ENCODE data around the gene ZNF407.

The ZNF407 gene

DNA sequence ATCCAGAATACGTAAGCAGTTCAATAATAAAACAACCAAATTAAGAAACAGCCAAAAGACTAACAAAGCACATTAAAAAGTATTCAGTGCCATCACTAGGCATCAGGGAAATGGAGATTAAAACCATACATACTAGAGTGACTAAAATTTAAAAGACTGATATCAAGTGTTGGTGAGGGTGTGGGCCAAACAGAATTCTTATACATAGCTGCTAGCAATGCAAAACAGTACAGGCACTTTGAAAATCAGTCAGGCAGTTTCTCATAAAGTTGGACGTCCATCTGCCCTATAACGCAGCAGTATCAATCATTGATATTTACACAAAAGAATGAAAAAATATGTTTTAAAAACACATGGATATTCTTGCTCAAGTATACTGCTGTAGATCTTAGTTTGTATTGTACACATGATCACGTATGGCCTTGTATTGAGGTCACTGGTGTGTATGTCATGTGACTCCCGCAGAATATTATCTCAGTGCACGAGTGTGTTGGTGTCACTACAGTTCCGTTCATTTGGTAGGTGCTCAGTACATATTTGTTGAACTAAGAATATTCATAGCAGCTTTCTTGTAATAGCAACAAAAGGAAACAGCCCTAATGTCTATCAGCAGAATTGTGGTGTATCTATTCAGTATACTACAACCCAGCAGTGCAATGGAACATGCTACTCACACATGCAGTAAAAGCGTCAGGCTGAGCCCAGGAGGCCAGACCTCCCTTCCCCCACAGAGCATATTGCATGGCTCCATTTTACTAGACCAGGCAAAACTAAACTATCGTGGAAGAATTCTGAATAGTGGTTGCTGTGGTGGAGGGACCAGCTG lies 28.6 kb downstream of the ZNF407 start:
- H3K36me3 ChIP-seq: no peaks in the 10 kb centered on the region
- no peak overlapping the region for H3K4me3 ChIP-seq (ENCODE audit: low read depth, low read length)
- TF ChIP-seq CTCF (IDR thresholded peaks at IDR 0.05; ENCODE audit: low read depth, low read length): no peak
- H3K9me3 ChIP-seq: no peaks in the 10 kb centered on the region
- no peaks in the 10 kb centered on the region for H3K27me3 ChIP-seq
- DNase-seq: no peak
- H3K4me1 ChIP-seq: no peaks in the 10 kb centered on the region

DNA sequence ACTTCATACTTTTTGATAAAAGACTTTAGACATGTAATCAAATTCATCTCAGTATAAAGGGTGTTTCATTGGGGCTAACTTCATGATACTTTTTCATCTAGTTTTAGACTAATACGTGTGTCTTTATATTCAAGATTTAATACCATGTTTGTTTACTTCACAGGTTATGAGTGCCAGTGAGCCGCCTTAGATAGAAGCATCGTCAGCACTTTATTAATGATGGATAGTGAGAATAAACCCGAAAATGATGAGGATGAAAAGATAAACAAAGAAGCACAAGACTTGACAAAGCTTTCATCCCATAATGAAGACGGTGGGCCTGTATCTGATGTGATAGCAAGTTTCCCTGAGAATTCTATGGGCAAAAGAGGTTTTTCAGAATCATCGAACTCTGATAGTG lies 33.1 kb downstream of the ZNF407 start:
- H3K4me3 ChIP-seq (ENCODE audit: low read depth, low read length): no peak overlapping the region
- H3K4me1 ChIP-seq: no peaks in the 10 kb centered on the region
- H3K36me3 ChIP-seq: no peaks in the 10 kb centered on the region
- TF ChIP-seq CTCF (IDR thresholded peaks at IDR 0.05; ENCODE audit: low read depth, low read length): no peak
- no peaks in the 10 kb centered on the region for H3K9me3 ChIP-seq
- H3K27me3 ChIP-seq: no peaks in the 10 kb centered on the region
- DNase-seq: no peak

GRCh38 chr18:74631212-74631611 lies 33.5 kb downstream of the ZNF407 start:
- Histone ChIP-seq H3K9me3 (no peaks in the 10 kb centered on the region), H3K27me3 (no peaks in the 10 kb centered on the region), H3K4me1 (no peaks in the 10 kb centered on the region), H3K4me3 (ENCODE audit: low read depth, low read length) (no peak overlapping the region), H3K36me3 (no peaks in the 10 kb centered on the region)
- DNase-seq: no peak
- no peak for TF ChIP-seq CTCF (IDR thresholded peaks at IDR 0.05; ENCODE audit: low read depth, low read length)

DNA sequence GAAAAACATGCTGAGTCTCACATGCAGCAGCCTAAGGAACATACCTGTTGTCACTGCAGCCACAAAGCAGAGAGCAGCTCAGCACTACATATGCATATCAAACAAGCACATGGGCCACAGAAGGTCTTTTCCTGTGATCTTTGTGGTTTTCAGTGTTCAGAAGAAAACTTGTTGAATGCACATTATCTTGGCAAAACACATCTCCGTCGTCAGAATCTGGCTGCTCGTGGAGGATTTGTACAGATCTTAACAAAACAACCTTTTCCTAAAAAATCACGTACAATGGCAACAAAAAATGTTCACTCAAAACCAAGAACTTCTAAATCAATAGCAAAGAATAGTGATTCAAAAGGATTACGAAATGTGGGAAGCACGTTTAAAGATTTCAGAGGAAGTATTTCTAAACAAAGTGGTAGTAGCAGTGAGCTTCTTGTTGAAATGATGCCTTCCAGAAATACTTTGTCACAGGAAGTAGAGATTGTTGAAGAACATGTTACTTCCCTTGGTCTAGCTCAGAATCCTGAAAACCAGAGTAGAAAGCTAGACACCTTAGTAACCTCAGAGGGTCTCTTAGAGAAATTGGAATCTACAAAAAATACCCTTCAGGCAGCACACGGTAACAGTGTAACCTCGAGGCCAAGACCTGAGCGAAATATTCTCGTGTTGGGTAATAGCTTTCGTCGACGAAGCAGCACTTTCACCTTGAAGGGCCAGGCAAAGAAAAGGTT lies 34.1 kb downstream of the ZNF407 start:
- no peaks in the 10 kb centered on the region for H3K4me1 ChIP-seq
- H3K36me3 ChIP-seq: no peaks in the 10 kb centered on the region
- no peak for DNase-seq
- no peaks in the 10 kb centered on the region for H3K27me3 ChIP-seq
- no peak overlapping the region for H3K4me3 ChIP-seq (ENCODE audit: low read depth, low read length)
- no peaks in the 10 kb centered on the region for H3K9me3 ChIP-seq
- TF ChIP-seq CTCF (IDR thresholded peaks at IDR 0.05; ENCODE audit: low read depth, low read length): no peak

DNA sequence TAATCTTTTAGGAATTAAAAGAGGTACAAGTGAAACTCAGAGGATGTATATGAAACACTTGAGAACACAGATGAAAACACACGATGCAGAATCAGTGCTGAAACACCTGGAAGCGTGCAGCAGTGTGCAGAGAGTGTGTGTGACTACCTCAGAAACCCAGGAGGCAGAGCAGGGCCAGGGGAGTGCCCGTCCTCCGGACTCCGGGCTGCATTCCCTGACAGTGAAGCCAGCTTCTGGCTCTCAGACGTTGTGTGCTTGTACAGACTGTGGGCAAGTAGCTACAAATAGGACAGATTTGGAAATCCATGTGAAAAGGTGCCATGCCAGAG lies 34.6 kb downstream of the ZNF407 start:
- H3K9me3 ChIP-seq: no peaks in the 10 kb centered on the region
- no peak for DNase-seq
- no peaks in the 10 kb centered on the region for H3K4me1 ChIP-seq
- H3K36me3 ChIP-seq: no peaks in the 10 kb centered on the region
- no peak overlapping the region for H3K4me3 ChIP-seq (ENCODE audit: low read depth, low read length)
- no peaks in the 10 kb centered on the region for H3K27me3 ChIP-seq
- TF ChIP-seq CTCF (IDR thresholded peaks at IDR 0.05; ENCODE audit: low read depth, low read length): no peak

GRCh38 chr18:74632856-74633255 lies 35.2 kb downstream of the ZNF407 start:
- H3K9me3 ChIP-seq: no peaks in the 10 kb centered on the region
- no peaks in the 10 kb centered on the region for H3K4me1 ChIP-seq
- H3K4me3 ChIP-seq (ENCODE audit: low read depth, low read length): no peak overlapping the region
- H3K36me3 ChIP-seq: no peaks in the 10 kb centered on the region
- TF ChIP-seq CTCF (IDR thresholded peaks at IDR 0.05; ENCODE audit: low read depth, low read length): no peak
- H3K27me3 ChIP-seq: no peaks in the 10 kb centered on the region
- DNase-seq: no peak

Data from BE2C (cell line).